Measurements from ENCODE around the gene ACBD3.

- TF ChIP-seq CTCF (IDR thresholded peaks at IDR 0.05): no peak
- no peak for TF ChIP-seq POLR2A (IDR thresholded peaks at IDR 0.05)
Measured at GRCh38 chr1:226210571-226211176, 24.1 kb upstream of the ACBD3 start.

Data from right lobe of liver (tissue), 4 donors.